Peyer's patch (tissue), 4 donors: ENCODE measurements around the gene CLDN10.

ENCODE experiments used
- CTCF ChIP-seq, 6 experiments: fragments of 450-650 bp in 4 of 6; fragments of 200-600 bp in 2 of 6; sonication (generic) in 1 of 6; IDR thresholded peaks; one replicate each; pipeline ENCODE4 v1.5.1; 2017 to 2019; ENCODE audit warnings: antibody characterized with exemption in 6 of 6, mild to moderate bottlenecking in 3 of 6, moderate library complexity in 1 of 6
- POLR2A ChIP-seq, 2 donors: fragments of 450-650 bp; IDR thresholded peaks; one replicate each; pipeline ENCODE4 v1.5.1; 2017; ENCODE audit warnings: antibody characterized with exemption in 2 of 2, mild to moderate bottlenecking in 2 of 2, moderate library complexity in 2 of 2

- TF ChIP-seq POLR2A (IDR thresholded peaks at IDR 0.05): no peak
- TF ChIP-seq CTCF (IDR thresholded peaks at IDR 0.05): no peak
These were observed 76.0 kb downstream of the CLDN10 start for GRCh38 chr13:95628488-95628887.
